GM18508 (cell line): ENCODE measurements around the gene PCDHB15.
"Not testable (repeated sequence)": the region's sequence is repeated elsewhere in the genome, so short reads cannot be mapped to it uniquely, and the experiment has no call there.

Experiments
- ATAC-seq: cut with Tn5 transposase; IDR thresholded peaks from one replicate; pipeline ENCODE4 v1.9.1; 2021; ENCODE audit warnings: moderate number of reproducible peaks; ENCODE audit not compliant: insufficient read depth, unreplicated experiment

PCDHB15 gene

GRCh38 chr5:141245250-141245717, at the start of gene PCDHB15:
TSS of gene PCDHB15 (plus strand) at chr5:141245395. CDS start at chr5:141245579, 184 bp downstream.
- no peak for ATAC-seq

DNA sequence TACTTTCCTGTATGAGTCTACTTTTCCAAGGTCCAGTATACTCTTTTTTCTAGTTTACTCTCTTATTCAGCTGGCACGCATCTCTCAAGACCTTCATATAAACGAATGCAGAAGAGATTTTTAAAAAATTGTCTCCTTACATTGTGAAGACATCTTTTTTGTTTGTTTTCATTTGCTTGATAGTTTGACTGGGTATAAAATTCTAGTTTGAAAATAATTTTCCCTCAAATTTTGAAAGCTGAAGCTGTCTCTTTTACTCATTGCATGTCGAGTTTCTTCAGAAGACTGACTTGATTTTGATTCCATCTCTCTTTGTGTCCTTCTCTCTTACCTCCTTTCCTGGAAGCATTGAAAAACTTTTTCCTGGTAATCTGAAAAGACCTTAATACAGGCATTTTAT, 48.8 kb upstream of the PCDHB15 start:
- ATAC-seq, result no peak

GRCh38 chr5:141199359-141200235, 45.6 kb upstream of the PCDHB15 start, which contains the start of gene PCDHB11:
TSS of gene PCDHB11 (plus strand) at chr5:141199627. CDS start at chr5:141199775, 148 bp downstream.
- no peak for ATAC-seq

- ATAC-seq, result not testable (repeated sequence)
Observed at GRCh38 chr5:141201126-141201525, 44.1 kb upstream of the PCDHB15 start.

- not testable (repeated sequence) for ATAC-seq
Observed at GRCh38 chr5:141201646-141202045, 43.5 kb upstream of the PCDHB15 start.

DNA sequence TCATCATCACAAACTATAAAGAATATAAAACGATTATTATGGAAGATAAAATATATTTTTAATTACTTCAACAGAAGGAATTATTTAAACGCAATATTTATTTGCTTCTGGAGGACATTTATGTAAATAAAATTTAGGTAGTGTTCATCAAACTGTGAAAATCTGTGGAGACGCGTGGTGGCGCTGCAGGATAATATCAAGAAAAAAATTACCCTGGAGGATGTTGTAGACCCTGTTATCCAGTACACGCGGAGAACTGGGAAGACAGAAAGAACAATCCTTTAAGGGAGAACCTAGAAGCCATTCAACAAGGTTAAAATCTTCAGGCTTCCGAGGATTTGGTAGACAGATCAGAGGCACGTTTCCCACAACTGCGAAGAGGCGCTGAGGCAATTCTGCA, 36.7 kb upstream of the PCDHB15 start, which contains the start of gene PCDHB12:
Gene PCDHB12, plus strand, starts transcription at position 242 of the 400 bp plus-strand sequence. CDS start 189 bp downstream, outside the sequence.
- no peak for ATAC-seq

DNA sequence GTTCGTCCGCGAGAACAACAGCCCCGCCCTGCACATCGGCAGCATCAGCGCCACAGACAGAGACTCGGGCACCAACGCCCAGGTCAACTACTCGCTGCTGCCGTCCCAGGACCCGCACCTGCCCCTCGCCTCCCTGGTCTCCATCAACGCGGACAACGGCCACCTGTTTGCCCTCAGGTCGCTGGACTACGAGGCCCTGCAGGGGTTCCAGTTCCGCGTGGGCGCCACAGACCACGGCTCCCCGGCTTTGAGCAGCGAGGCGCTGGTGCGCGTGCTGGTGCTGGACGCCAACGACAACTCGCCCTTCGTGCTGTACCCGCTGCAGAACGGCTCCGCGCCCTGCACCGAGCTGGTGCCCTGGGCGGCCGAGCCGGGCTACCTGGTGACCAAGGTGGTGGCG, 34.9 kb upstream of the PCDHB15 start:
- ATAC-seq, result not testable (repeated sequence)

DNA sequence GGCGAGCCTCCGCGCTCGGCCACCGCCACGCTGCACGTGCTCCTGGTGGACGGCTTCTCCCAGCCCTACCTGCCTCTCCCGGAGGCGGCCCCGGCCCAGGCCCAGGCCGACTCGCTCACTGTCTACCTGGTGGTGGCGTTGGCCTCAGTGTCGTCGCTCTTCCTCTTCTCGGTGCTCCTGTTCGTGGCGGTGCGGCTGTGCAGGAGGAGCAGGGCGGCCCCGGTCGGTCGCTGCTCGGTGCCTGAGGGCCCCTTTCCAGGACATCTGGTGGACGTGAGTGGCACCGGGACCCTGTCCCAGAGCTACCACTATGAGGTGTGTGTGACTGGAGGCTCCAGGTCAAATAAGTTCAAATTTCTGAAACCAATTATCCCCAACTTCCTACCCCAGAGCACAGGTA, 34.3 kb upstream of the PCDHB15 start:
- not testable (repeated sequence) for ATAC-seq

DNA sequence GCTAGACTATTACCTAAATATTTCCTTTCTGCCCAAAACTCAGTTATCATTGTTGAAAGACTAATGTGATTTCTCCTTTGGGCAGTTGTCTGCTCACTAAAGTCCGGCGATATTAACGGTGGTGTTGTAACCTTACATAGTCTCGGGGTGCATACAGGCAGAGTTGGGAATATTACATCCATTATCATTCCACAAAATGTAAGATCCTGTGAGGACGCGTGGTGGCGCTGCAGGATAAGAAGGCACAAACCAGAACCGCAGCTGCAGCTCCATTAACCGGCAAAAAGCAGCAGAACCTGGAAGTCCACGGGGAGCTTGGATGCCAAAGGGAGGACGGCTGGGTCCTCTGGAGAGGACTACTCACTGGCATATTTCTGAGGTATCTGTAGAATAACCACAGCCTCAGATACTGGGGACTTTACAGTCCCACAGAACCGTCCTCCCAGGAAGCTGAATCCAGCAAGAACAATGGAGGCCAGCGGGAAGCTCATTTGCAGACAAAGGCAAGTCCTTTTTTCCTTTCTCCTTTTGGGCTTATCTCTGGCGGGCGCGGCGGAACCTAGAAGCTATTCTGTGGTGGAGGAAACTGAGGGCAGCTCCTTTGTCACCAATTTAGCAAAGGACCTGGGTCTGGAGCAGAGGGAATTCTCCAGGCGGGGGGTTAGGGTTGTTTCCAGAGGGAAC, 31.4 kb upstream of the PCDHB15 start, which contains the start of gene PCDHB13:
Gene PCDHB13, plus strand, starts transcription at position 264 of the 684 bp plus-strand sequence. Its CDS starts 205 bp downstream, at position 469.
- not testable (repeated sequence) for ATAC-seq

- ATAC-seq, result not testable (repeated sequence)
Observed at GRCh38 chr5:141214583-141214982, 30.6 kb upstream of the PCDHB15 start.

GRCh38 chr5:141215504-141215903, 29.7 kb upstream of the PCDHB15 start:
- ATAC-seq, result not testable (repeated sequence)

- not testable (repeated sequence) for ATAC-seq
Observed at GRCh38 chr5:141216035-141216434, 29.2 kb upstream of the PCDHB15 start.

DNA sequence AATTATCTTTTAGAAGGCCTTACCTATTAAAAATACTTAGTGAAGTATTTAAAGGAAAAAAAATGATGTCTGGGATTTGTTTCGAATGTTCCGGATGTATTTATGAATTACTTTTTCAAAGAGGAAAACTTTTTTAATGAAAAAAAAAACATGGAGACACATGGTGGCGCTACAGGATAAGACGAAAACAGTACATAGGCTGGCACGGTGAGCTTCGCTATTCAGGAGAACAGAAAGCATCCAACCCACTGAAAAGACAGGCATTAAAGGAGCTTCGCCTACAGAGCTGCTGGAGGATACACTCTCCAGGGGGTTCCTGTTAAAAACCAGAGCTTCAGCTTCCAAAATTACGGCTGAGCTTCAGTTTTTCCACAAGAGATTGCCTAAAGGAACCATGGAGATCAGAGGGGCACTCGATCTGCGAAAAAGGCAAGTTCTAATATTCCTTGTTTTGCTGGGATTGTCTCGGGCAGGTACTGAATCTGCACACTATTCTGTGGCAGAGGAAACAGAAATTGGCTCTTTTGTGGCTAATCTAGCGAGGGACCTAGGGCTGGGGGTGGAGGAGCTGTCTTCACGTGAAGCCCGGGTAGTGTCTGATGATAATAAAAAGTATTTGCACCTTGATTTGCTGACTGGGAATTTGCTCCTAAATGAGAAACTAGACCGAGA, 21.9 kb upstream of the PCDHB15 start, which contains the start of gene PCDHB14:
Gene PCDHB14, plus strand, starts transcription at position 232 of the 672 bp plus-strand sequence. Its CDS starts 163 bp downstream, at position 395.
- ATAC-seq, result no peak

GRCh38 chr5:141224844-141225243, 20.4 kb upstream of the PCDHB15 start:
- not testable (repeated sequence) for ATAC-seq

DNA sequence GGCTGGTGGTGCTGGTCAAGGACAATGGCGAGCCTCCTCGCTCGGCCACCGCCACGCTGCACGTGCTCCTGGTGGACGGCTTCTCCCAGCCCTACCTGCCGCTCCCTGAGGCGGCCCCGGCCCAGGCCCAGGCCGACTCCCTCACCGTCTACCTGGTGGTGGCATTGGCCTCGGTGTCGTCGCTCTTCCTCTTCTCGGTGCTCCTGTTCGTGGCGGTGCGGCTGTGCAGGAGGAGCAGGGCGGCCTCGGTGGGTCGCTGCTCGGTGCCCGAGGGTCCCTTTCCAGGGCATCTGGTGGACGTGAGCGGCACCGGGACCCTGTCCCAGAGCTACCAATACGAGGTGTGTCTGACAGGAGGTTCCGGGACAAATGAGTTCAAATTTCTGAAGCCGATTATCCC, 19.8 kb upstream of the PCDHB15 start:
- ATAC-seq, result not testable (repeated sequence)

DNA sequence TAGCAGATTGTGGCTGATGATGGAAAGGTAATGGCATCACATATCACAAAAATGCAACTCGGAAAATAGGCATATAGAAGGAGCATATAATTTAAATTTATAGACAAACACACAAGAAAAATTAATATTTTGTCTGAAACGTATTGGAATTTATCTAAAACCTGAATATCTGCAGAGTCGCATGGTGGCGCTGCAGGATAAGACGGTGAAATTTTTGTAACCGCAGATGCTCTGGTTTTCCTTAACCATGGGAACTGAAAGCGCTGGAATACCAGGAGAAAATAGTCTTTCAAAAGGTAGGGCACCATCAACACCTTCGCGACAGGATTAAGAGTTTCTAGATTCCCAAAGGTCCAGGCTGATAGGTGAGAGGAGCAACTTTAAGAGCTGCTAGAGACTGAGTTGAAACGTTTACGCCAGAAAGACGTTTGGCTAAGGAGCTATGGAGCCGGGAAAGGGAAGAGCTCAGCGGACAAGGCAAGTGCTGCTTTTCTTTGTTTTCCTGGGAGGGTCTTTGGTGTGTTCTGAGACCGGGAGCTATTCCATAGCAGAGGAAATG, 11.0 kb upstream of the PCDHB15 start:
- no peak for ATAC-seq

GRCh38 chr5:141235922-141236321, 9.3 kb upstream of the PCDHB15 start:
- not testable (repeated sequence) for ATAC-seq

DNA sequence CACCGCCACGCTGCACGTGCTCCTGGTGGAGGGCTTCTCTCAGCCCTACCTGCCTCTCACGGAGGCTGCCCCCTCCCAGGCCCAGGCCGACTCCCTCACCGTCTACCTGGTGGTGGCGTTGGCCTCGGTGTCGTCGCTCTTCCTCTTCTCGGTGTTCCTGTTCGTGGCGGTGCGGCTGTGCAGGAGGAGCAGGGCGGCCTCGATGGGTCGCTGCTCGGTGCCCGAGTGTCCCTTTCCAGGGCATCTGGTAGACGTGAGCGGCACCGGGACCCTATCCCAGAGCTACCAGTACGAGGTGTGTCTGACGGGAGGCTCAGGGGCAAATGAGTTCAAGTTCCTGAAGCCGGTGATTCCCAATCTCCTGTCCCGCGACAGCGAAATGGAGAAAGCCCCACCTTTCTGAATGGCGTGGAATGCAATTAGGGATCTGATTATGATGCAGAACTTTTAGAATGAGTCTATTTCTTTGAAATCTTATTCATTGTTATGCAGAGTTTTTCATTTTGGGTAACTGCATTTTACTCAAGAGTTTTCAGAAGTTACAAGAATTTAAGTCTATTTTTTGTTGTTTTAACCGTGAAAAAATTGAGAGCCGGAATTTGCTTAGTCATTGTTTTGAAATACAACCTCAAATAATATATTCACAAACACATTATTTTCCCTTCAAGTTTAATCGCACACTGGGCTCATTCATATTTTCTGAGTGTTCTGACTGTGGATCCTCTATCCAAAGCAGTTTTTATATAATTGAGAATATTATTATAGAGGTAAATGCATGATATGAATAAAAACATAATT, 8.5 kb upstream of the PCDHB15 start:
- ATAC-seq, result no peak

- no peak for ATAC-seq
Observed at GRCh38 chr5:141241496-141241895, 3.7 kb upstream of the PCDHB15 start.
